ENCODE data around the gene TTC3. TPM values are rescaled to one million over a fixed set of nuclear protein-coding genes. Genes with fewer than 3 reads are reported as not detected.

TTC3 gene
- total RNA-seq, 2 experiments from 2014 or later, result 73.5 to 90.0 TPM

- DNase-seq (ENCODE audit: low spot score), result no peak
- peaks cover 28% of the 10 kb centered on the region for H3K36me3 ChIP-seq (ENCODE audit: insufficient read depth, low read length)
- H3K4me3 ChIP-seq (ENCODE audit: low read depth, low read length, poor library complexity, severe bottlenecking), result no peak overlapping the region
- ChIA-PET POLR2A (interaction anchor here (1.1 kb wide), 1 partner anchor 9 kb away, joined by 5 read pairs; no protein-coding TSS in a partner anchor), CTCF (ENCODE audit: unreplicated experiment) (no interaction called here)
- H3K79me2 ChIP-seq (ENCODE audit: insufficient read depth, low read depth, low read length), result peaks cover 75% of the 10 kb centered on the region
- intact Hi-C loops (cut with micrococcal nuclease; ENCODE audit: unreplicated experiment), result no loop called here
- H4K20me1 ChIP-seq (ENCODE audit: insufficient read depth, low read length), result peaks cover 11% of the 10 kb centered on the region; the same call in 1 of the 2 replicates
- H2AFZ ChIP-seq (ENCODE audit: low read length), result no peak overlapping the region
- H3K4me2 ChIP-seq (ENCODE audit: low read length), result no peak overlapping the region
- BruUV-seq (replicated peaks), result no TSS peak
- no peaks in the 10 kb centered on the region for H3K9me3 ChIP-seq (ENCODE audit: low read length)
- no peaks in the 10 kb centered on the region for H3K9me2 ChIP-seq (ENCODE audit: insufficient read depth, low read length)
- H3K27ac ChIP-seq (ENCODE audit: low read depth, low read length, poor library complexity, severe bottlenecking), result no peak overlapping the region
- TF ChIP-seq EZH2phosphoT487 (IDR thresholded peaks at IDR 0.05; ENCODE audit: borderline replicate concordance, low read depth, low read length) (no peak), CTCF (conservative IDR thresholded peaks at IDR 0.05; ENCODE audit: low read length) (no peak)
- no peaks in the 10 kb centered on the region for H3K4me1 ChIP-seq (ENCODE audit: insufficient read depth, low read length, poor library complexity, severe bottlenecking)
These were observed 172.1 kb downstream of the TTC3 start for GRCh38 chr21:37245151-37245550.

GRCh38 chr21:37248298-37248697 is 175.2 kb downstream of the TTC3 start:
- Histone ChIP-seq H3K4me1 (ENCODE audit: insufficient read depth, low read length, poor library complexity, severe bottlenecking) (no peaks in the 10 kb centered on the region), H3K36me3 (ENCODE audit: insufficient read depth, low read length) (peaks cover 10% of the 10 kb centered on the region; the same call in 1 of the 2 replicates), H4K20me1 (ENCODE audit: insufficient read depth, low read length) (peaks cover 22% of the 10 kb centered on the region; the same call in 1 of the 2 replicates), H3K27ac (ENCODE audit: low read depth, low read length, poor library complexity, severe bottlenecking) (no peak overlapping the region), H3K4me2 (ENCODE audit: low read length) (no peak overlapping the region), H2AFZ (ENCODE audit: low read length) (no peak overlapping the region), H3K79me2 (ENCODE audit: insufficient read depth, low read depth, low read length) (peaks cover 87% of the 10 kb centered on the region), H3K4me3 (ENCODE audit: low read depth, low read length, poor library complexity, severe bottlenecking) (no peak overlapping the region), H3K9me2 (ENCODE audit: insufficient read depth, low read length) (no peaks in the 10 kb centered on the region), H3K9me3 (ENCODE audit: low read length) (no peaks in the 10 kb centered on the region)
- no TSS peak for BruUV-seq (replicated peaks)
- ChIA-PET CTCF (ENCODE audit: unreplicated experiment) (no interaction called here), POLR2A (interaction anchor here (1.7 kb wide), 1 partner anchor 18 kb away, joined by 5 read pairs; no protein-coding TSS in a partner anchor)
- DNase-seq (ENCODE audit: low spot score), result no peak
- TF ChIP-seq CTCF (conservative IDR thresholded peaks at IDR 0.05; ENCODE audit: low read length) (no peak), EZH2phosphoT487 (IDR thresholded peaks at IDR 0.05; ENCODE audit: borderline replicate concordance, low read depth, low read length) (no peak)
- intact Hi-C loops (cut with micrococcal nuclease; ENCODE audit: unreplicated experiment), result no loop called here

- H3K4me3 ChIP-seq (ENCODE audit: low read depth, low read length, poor library complexity, severe bottlenecking), result no peak overlapping the region
- BruUV-seq (replicated peaks), result no TSS peak
- no peak overlapping the region for H2AFZ ChIP-seq (ENCODE audit: low read length)
- POLR2A ChIA-PET, result interaction anchor here (1.7 to 1.8 kb wide), 2 partner anchors 10 to 19 kb away, joined by 5 to 6 read pairs; no protein-coding TSS in a partner anchor
- DNase-seq (ENCODE audit: low spot score), result no peak
- H3K9me2 ChIP-seq (ENCODE audit: insufficient read depth, low read length), result no peaks in the 10 kb centered on the region
- CTCF ChIA-PET (ENCODE audit: unreplicated experiment), result no interaction called here
- no peak overlapping the region for H3K4me2 ChIP-seq (ENCODE audit: low read length)
- no peaks in the 10 kb centered on the region for H3K9me3 ChIP-seq (ENCODE audit: low read length)
- intact Hi-C loops (cut with micrococcal nuclease; ENCODE audit: unreplicated experiment), result no loop called here
- peaks cover 90% of the 10 kb centered on the region for H3K79me2 ChIP-seq (ENCODE audit: insufficient read depth, low read depth, low read length)
- peaks cover 10% of the 10 kb centered on the region; the same call in 1 of the 2 replicates for H3K36me3 ChIP-seq (ENCODE audit: insufficient read depth, low read length)
- H3K27ac ChIP-seq (ENCODE audit: low read depth, low read length, poor library complexity, severe bottlenecking), result no peak overlapping the region
- H4K20me1 ChIP-seq (ENCODE audit: insufficient read depth, low read length), result peaks cover 22% of the 10 kb centered on the region; the same call in 1 of the 2 replicates
- no peaks in the 10 kb centered on the region for H3K4me1 ChIP-seq (ENCODE audit: insufficient read depth, low read length, poor library complexity, severe bottlenecking)
- TF ChIP-seq CTCF (conservative IDR thresholded peaks at IDR 0.05; ENCODE audit: low read length), result no peak
- no peak for TF ChIP-seq EZH2phosphoT487 (IDR thresholded peaks at IDR 0.05; ENCODE audit: borderline replicate concordance, low read depth, low read length)
These were observed 176.3 kb downstream of the TTC3 start for GRCh38 chr21:37249112-37249904.
